ENCODE results near the gene KNSTRN.
A peak's percentile ranks its signal among the peaks of the same experiment; 100 is the strongest.

KNSTRN gene

DNA sequence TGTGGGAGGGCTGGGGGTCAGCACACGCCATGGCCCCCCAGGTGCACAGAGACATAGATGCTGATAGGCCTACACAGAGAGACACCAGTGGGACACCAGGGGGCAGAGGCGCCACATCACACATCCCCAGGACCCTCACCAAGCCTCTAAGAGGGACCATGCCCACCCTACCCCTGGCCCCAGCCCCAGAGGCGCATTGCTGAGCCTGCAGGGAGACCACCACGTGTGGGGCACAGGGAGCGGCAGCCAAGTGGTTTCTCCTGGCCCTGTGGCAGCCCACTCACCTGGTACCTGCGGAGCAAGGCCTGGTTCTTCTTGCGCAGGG lies 42.9 kb upstream of the KNSTRN start:
- Histone ChIP-seq H3K4me3 (ENCODE audit: low read depth, low read length) (no peak overlapping the region), H3K4me1 (ENCODE audit: control insufficient read depth, insufficient read depth, low read length) (peaks cover 10% of the 10 kb centered on the region), H3K36me3 (ENCODE audit: control insufficient read depth in 2 of 2, insufficient read depth in 1 of 2, low read length in 2 of 2) (no peaks in the 10 kb centered on the region), H3K9me3 (ENCODE audit: control insufficient read depth, insufficient read depth, low read depth, low read length) (no peaks in the 10 kb centered on the region), H3K27ac (ENCODE audit: extremely low read depth, low read depth, low read length) (peak overlapping the region; percentile 84; the same call in 1 of the 2 replicates)
- ChIA-PET CTCF (interaction anchor here (0.5 to 7.1 kb wide), 16 partner anchors 12 to 304 kb away, joined by 3 to 82 read pairs (median 4); partner anchors contain the start of gene INAFM2), POLR2A (interaction anchor here (0.9 to 1.5 kb wide), 2 partner anchors 17 to 27 kb away, joined by 3 to 5 read pairs; no protein-coding TSS in a partner anchor)
- TF ChIP-seq ZNF416 (tag by site-specific recombination; IDR thresholded peaks at IDR 0.05), result no peak
- peak; percentile 66 for TF ChIP-seq GLIS1 (tag by site-specific recombination; IDR thresholded peaks at IDR 0.05)
- TF ChIP-seq, protein P1, sequence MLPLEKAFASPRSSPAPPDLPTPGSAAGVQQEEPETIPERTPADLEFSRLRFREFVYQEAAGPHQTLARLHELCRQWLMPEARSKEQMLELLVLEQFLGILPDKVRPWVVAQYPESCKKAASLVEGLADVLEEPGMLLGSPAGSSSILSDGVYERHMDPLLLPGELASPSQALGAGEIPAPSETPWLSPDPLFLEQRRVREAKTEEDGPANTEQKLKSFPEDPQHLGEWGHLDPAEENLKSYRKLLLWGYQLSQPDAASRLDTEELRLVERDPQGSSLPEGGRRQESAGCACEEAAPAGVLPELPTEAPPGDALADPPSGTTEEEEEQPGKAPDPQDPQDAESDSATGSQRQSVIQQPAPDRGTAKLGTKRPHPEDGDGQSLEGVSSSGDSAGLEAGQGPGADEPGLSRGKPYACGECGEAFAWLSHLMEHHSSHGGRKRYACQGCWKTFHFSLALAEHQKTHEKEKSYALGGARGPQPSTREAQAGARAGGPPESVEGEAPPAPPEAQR (tag by site-specific recombination; IDR thresholded peaks at IDR 0.05), result no peak
- TF ChIP-seq ZNF791 (tag by site-specific recombination; IDR thresholded peaks at IDR 0.05), result no peak
- TF ChIP-seq ZNF830 (tag by site-specific recombination; IDR thresholded peaks at IDR 0.05; ENCODE audit: low read depth), result no peak
- TF ChIP-seq ZIC2 (tag by site-specific recombination; IDR thresholded peaks at IDR 0.05), result no peak
- TF ChIP-seq, protein P2, sequence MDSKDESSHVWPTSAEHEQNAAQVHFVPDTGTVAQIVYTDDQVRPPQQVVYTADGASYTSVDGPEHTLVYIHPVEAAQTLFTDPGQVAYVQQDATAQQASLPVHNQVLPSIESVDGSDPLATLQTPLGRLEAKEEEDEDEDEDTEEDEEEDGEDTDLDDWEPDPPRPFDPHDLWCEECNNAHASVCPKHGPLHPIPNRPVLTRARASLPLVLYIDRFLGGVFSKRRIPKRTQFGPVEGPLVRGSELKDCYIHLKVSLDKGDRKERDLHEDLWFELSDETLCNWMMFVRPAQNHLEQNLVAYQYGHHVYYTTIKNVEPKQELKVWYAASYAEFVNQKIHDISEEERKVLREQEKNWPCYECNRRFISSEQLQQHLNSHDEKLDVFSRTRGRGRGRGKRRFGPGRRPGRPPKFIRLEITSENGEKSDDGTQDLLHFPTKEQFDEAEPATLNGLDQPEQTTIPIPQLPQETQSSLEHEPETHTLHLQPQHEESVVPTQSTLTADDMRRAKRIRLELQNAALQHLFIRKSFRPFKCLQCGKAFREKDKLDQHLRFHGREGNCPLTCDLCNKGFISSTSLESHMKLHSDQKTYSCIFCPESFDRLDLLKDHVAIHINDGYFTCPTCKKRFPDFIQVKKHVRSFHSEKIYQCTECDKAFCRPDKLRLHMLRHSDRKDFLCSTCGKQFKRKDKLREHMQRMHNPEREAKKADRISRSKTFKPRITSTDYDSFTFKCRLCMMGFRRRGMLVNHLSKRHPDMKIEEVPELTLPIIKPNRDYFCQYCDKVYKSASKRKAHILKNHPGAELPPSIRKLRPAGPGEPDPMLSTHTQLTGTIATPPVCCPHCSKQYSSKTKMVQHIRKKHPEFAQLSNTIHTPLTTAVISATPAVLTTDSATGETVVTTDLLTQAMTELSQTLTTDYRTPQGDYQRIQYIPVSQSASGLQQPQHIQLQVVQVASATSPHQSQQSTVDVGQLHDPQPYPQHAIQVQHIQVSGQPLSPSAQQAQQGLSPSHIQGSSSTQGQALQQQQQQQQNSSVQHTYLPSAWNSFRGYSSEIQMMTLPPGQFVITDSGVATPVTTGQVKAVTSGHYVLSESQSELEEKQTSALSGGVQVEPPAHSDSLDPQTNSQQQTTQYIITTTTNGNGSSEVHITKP (tag by site-specific recombination; IDR thresholded peaks at IDR 0.05), result no peak
- no peak for TF ChIP-seq GLI4 (tag by site-specific recombination; IDR thresholded peaks at IDR 0.05)
- no peak for TF ChIP-seq TCF7L2 (IDR thresholded peaks at IDR 0.05; ENCODE audit: borderline replicate concordance, low read depth, low read length)
- TF ChIP-seq, protein P3, sequence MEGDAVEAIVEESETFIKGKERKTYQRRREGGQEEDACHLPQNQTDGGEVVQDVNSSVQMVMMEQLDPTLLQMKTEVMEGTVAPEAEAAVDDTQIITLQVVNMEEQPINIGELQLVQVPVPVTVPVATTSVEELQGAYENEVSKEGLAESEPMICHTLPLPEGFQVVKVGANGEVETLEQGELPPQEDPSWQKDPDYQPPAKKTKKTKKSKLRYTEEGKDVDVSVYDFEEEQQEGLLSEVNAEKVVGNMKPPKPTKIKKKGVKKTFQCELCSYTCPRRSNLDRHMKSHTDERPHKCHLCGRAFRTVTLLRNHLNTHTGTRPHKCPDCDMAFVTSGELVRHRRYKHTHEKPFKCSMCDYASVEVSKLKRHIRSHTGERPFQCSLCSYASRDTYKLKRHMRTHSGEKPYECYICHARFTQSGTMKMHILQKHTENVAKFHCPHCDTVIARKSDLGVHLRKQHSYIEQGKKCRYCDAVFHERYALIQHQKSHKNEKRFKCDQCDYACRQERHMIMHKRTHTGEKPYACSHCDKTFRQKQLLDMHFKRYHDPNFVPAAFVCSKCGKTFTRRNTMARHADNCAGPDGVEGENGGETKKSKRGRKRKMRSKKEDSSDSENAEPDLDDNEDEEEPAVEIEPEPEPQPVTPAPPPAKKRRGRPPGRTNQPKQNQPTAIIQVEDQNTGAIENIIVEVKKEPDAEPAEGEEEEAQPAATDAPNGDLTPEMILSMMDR (tag by site-specific recombination; IDR thresholded peaks at IDR 0.05), result peak; percentile 57; the same call in 1 of the 2 replicates
- no peak for TF ChIP-seq HOXA7 (CRISPR knock-in tag; IDR thresholded peaks at IDR 0.05; ENCODE audit: borderline replicate concordance)
- TF ChIP-seq, protein P4, sequence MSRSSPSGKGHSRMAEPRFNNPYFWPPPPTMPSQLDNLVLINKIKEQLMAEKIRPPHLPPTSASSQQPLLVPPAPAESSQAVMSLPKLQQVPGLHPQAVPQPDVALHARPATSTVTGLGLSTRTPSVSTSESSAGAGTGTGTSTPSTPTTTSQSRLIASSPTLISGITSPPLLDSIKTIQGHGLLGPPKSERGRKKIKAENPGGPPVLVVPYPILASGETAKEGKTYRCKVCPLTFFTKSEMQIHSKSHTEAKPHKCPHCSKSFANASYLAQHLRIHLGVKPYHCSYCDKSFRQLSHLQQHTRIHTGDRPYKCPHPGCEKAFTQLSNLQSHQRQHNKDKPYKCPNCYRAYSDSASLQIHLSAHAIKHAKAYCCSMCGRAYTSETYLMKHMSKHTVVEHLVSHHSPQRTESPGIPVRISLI (tag by site-specific recombination; IDR thresholded peaks at IDR 0.05), result no peak

DNA sequence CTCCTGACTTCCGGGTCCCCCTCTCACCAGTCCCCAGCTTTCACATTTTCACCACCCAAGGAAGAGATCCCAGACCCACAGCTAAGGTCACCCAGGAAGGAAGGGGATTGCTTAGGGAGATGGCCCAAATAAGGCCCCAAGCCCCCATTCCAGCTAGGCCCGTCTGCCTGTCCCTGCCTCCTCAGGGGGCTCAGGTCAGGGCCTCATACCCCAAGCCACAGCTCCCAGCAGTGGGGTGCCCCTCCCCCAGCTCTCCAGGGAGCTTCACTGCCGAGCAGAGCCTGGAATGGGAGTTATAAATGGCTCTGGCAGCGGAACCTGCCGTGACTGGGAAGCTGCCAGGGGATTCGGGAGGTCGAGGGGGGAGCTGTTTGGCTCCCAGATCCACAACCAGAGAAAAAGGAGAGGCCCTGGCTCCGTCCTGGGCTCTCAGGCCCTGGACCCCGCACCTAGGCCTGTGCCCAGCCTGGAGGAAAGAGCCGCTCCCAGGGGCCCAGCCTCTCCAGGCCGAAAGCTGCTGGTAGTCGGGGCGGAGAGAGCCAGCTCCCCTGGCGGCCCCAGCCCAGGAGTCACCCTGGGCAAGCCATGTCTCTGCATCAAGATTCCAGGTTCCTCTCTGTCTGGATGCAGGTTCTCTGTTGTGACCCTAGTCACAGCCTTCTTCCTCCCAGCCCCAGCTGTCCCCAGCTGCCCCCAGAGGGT lies 42.3 kb upstream of the KNSTRN start:
- Histone ChIP-seq H3K27ac (ENCODE audit: extremely low read depth, low read depth, low read length) (peak overlapping the region; percentile 84), H3K9me3 (ENCODE audit: control insufficient read depth, insufficient read depth, low read depth, low read length) (no peaks in the 10 kb centered on the region), H3K4me3 (ENCODE audit: low read depth, low read length) (peak overlapping the region; percentile 15), H3K4me1 (ENCODE audit: control insufficient read depth, insufficient read depth, low read length) (peaks cover 10% of the 10 kb centered on the region), H3K36me3 (ENCODE audit: control insufficient read depth in 2 of 2, insufficient read depth in 1 of 2, low read length in 2 of 2) (no peaks in the 10 kb centered on the region)
- ChIA-PET CTCF (interaction anchor here (0.6 to 7.1 kb wide), 13 partner anchors 12 to 445 kb away, joined by 3 to 82 read pairs (median 4); partner anchors contain the start of gene INAFM2), POLR2A (interaction anchor here (0.9 to 1.5 kb wide), 3 partner anchors 8 to 27 kb away, joined by 3 to 5 read pairs (median 3); no protein-coding TSS in a partner anchor)
- TF ChIP-seq IKZF3 (tag by site-specific recombination; IDR thresholded peaks at IDR 0.05), result peak; percentile 65; the same call in 1 of the 2 replicates
- TF ChIP-seq ZNF426 (tag by site-specific recombination; IDR thresholded peaks at IDR 0.05), result no peak
- TF ChIP-seq ZNF341 (tag by site-specific recombination; IDR thresholded peaks at IDR 0.05; ENCODE audit: low read depth), result 0 out of 2 replicates have a peak, but pooled peaks have one; percentile 8
- no peak for TF ChIP-seq ZNF76 (tag by site-specific recombination; IDR thresholded peaks at IDR 0.05; ENCODE audit: borderline replicate concordance, low read depth)
- peak; percentile 30; the same call in 1 of the 2 replicates for TF ChIP-seq ZNF423 (tag by site-specific recombination; IDR thresholded peaks at IDR 0.05)
- TF ChIP-seq ZXDB (tag by site-specific recombination; IDR thresholded peaks at IDR 0.05), result peak; percentile 16; the same call in 1 of the 2 replicates
- TF ChIP-seq SP3 (tag by site-specific recombination; IDR thresholded peaks at IDR 0.05), result no peak
- TF ChIP-seq GLIS1 (tag by site-specific recombination; IDR thresholded peaks at IDR 0.05), result peak; percentile 74
- TF ChIP-seq ZNF830 (tag by site-specific recombination; IDR thresholded peaks at IDR 0.05; ENCODE audit: low read depth), result no peak
- TF ChIP-seq ZIC2 (tag by site-specific recombination; IDR thresholded peaks at IDR 0.05), result peak; percentile 84
- no peak for TF ChIP-seq ZBTB8A (tag by site-specific recombination; IDR thresholded peaks at IDR 0.05)
- TF ChIP-seq, protein P5, sequence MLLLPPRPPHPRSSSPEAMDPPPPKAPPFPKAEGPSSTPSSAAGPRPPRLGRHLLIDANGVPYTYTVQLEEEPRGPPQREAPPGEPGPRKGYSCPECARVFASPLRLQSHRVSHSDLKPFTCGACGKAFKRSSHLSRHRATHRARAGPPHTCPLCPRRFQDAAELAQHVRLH (tag by site-specific recombination; IDR thresholded peaks at IDR 0.05), result no peak
- no peak for TF ChIP-seq ZNF837 (tag by site-specific recombination; IDR thresholded peaks at IDR 0.05)
- TF ChIP-seq, protein P6, sequence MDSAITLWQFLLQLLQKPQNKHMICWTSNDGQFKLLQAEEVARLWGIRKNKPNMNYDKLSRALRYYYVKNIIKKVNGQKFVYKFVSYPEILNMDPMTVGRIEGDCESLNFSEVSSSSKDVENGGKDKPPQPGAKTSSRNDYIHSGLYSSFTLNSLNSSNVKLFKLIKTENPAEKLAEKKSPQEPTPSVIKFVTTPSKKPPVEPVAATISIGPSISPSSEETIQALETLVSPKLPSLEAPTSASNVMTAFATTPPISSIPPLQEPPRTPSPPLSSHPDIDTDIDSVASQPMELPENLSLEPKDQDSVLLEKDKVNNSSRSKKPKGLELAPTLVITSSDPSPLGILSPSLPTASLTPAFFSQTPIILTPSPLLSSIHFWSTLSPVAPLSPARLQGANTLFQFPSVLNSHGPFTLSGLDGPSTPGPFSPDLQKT (IDR thresholded peaks at IDR 0.05; ENCODE audit: borderline replicate concordance, low read depth, low read length), result no peak
- peak; percentile 65 for TF ChIP-seq GLIS2 (tag by site-specific recombination; IDR thresholded peaks at IDR 0.05)
